Keratinocyte (primary cell): ENCODE measurements around the gene MTHFD2. TPM values are rescaled to one million over a fixed set of nuclear protein-coding genes. Genes with fewer than 3 reads are reported as not detected.

Experiments
- DNase-seq: peaks from one replicate; pipeline ENCODE4 v3.0.0-alpha.2; 2011; ENCODE audit warnings: low read depth, missing footprints, low spot score
- FAIRE-seq: peaks from 2 replicates; lab custom pipeline; 2011; peaks lifted over from hg19 to GRCh38; lab: Jason Lieb, UNC
- H2AFZ ChIP-seq: 2 replicates; pipeline ENCODE4 v1.6.0; 2012; ENCODE audit warnings: low read length, control low read depth, inconsistent platforms; ENCODE audit not compliant: control insufficient read depth
- H3K27ac ChIP-seq: 2 replicates; pipeline ENCODE4 v1.5.1; 2011; ENCODE audit warnings: low read length; ENCODE audit not compliant: control insufficient read depth, insufficient read depth
- H3K27me3 ChIP-seq: 3 replicates; pipeline ENCODE4 v1.6.0; 2011; ENCODE audit warnings: low read length; ENCODE audit not compliant: control insufficient read depth, insufficient read depth; ENCODE audit errors: extremely low read depth
- H3K36me3 ChIP-seq, 2 experiments: 2 replicates in 1 of 2; 3 replicates in 1 of 2; pipeline ENCODE4 v1.5.1; 2011; ENCODE audit warnings: low read length in 2 of 2, mild to moderate bottlenecking in 1 of 2; ENCODE audit not compliant: control insufficient read depth in 2 of 2, insufficient read depth in 2 of 2; ENCODE audit errors: extremely low read depth in 1 of 2
- H3K4me1 ChIP-seq: 3 replicates; pipeline ENCODE4 v1.5.1; 2011; ENCODE audit warnings: low read length; ENCODE audit not compliant: control insufficient read depth, insufficient read depth; ENCODE audit errors: extremely low read depth
- H3K4me2 ChIP-seq: 3 replicates; pipeline ENCODE4 v1.6.0; 2011; ENCODE audit warnings: low read depth, low read length; ENCODE audit not compliant: control insufficient read depth, insufficient read depth; ENCODE audit errors: extremely low read depth
- H3K4me3 ChIP-seq, 3 experiments: fragments of 200-600 bp in 1 of 3; sonication (generic) in 1 of 3; 2 replicates in 2 of 3; 3 replicates in 1 of 3; pipeline ENCODE4 v1.5.1; 2011 to 2016; ENCODE audit warnings: low read length in 3 of 3, mild to moderate bottlenecking in 3 of 3, control low read depth in 2 of 3, inconsistent platforms in 1 of 3, low read depth in 1 of 3, mixed read lengths in 1 of 3, mixed run types in 1 of 3, moderate library complexity in 1 of 3; ENCODE audit not compliant: control insufficient read depth in 2 of 3, insufficient read depth in 2 of 3; ENCODE audit errors: extremely low read depth in 1 of 3
- H3K79me2 ChIP-seq: 2 replicates; pipeline ENCODE4 v1.6.0; 2012; ENCODE audit warnings: low read length; ENCODE audit not compliant: control insufficient read depth, insufficient read depth
- H3K9ac ChIP-seq: 3 replicates; pipeline ENCODE4 v1.6.0; 2011; ENCODE audit warnings: low read length; ENCODE audit not compliant: control insufficient read depth, insufficient read depth; ENCODE audit errors: extremely low read depth
- H3K9me1 ChIP-seq: 3 replicates; pipeline ENCODE4 v1.6.0; 2011; ENCODE audit warnings: low read length; ENCODE audit not compliant: control insufficient read depth, insufficient read depth; ENCODE audit errors: extremely low read depth
- H3K9me3 ChIP-seq: 2 replicates; pipeline ENCODE4 v1.5.1; 2012; ENCODE audit warnings: low read depth, low read length; ENCODE audit not compliant: control insufficient read depth
- H4K20me1 ChIP-seq: 3 replicates; pipeline ENCODE4 v1.6.0; 2011; ENCODE audit warnings: low read length; ENCODE audit not compliant: control insufficient read depth, insufficient read depth; ENCODE audit errors: extremely low read depth
- CTCF ChIP-seq, 3 experiments: IDR thresholded peaks in 1 of 3; conservative IDR thresholded peaks in 1 of 3; optimal IDR thresholded peaks in 1 of 3; 2 replicates in 2 of 3; 3 replicates in 1 of 3; pipeline versions ENCODE3 to v1.5.1; 2011; ENCODE audit warnings: low read length in 3 of 3, mild to moderate bottlenecking in 3 of 3, moderate library complexity in 2 of 3, control low read depth in 1 of 3, inconsistent platforms in 1 of 3; ENCODE audit not compliant: insufficient read depth in 2 of 3; ENCODE audit errors: extremely low read depth in 1 of 3
- EZH2 ChIP-seq: IDR thresholded peaks from one replicate; pipeline ENCODE4 v1.6.1; 2012; ENCODE audit warnings: inconsistent platforms, mild to moderate bottlenecking, low read length, moderate library complexity
- dilution Hi-C: fragments of 300-500 bp; cut with MboI; formaldehyde crosslinking; loops from one replicate; pipeline ENCODE4 v1.7.0; 2020; ENCODE audit warnings: low sequenced_read_pairs; ENCODE audit not compliant: extremely low pct_ligation_motif_present
- polyA plus RNA-seq, 5 experiments: library from polyadenylated mRNA; depleted of rRNA in 3 of 5; stranded (reverse) in 3 of 5; stranded (forward) in 1 of 5; unstranded in 1 of 5; fragments of >200 nt; gene quantifications; 1 replicate in 1 of 5; 2 replicates in 3 of 5; 3 replicates in 1 of 5; pipeline versions ENCODE4 v1.2.1 to v1.2.3, GENCODE V29; 2011 to 2012; ENCODE audit warnings: missing spikeins in 2 of 5, low read depth in 1 of 5, low replicate concordance in 1 of 5

MTHFD2 gene
- polyA plus RNA-seq, 1 donor (not counting 4 experiments of a cell fraction or from before 2014, with no cell fraction given): 114 TPM

GRCh38 chr2:74205113-74205512, 6.7 kb downstream of the MTHFD2 start:
- peak overlapping the region; percentile 14 for H3K27ac ChIP-seq
- H3K4me3 ChIP-seq: no peak overlapping the region
- TF ChIP-seq CTCF (optimal IDR thresholded peaks at IDR 0.05 in 1 of 3, IDR thresholded peaks at IDR 0.05 in 1 of 3, conservative IDR thresholded peaks at IDR 0.05 in 1 of 3; ENCODE audit: extremely low read depth in 1 of 3, insufficient read depth in 2 of 3, low read length in 3 of 3) (no peak), EZH2 (no peak)
- dilution Hi-C loops: no loop called here
- FAIRE-seq (no peak), DNase-seq (no peak)
- peaks cover 30% of the 10 kb centered on the region for H4K20me1 ChIP-seq
- H2AFZ ChIP-seq: no peak overlapping the region
- peaks cover 15 to 46% of the 10 kb centered on the region in 2 experiments for H3K36me3 ChIP-seq
- H3K9me3 ChIP-seq: no peaks in the 10 kb centered on the region
- peaks cover 2% of the 10 kb centered on the region for H3K9me1 ChIP-seq
- no peaks in the 10 kb centered on the region for H3K27me3 ChIP-seq
- peaks cover 85% of the 10 kb centered on the region for H3K79me2 ChIP-seq
- H3K9ac ChIP-seq: no peak overlapping the region
- peaks cover 35% of the 10 kb centered on the region for H3K4me1 ChIP-seq
- peak overlapping the region; percentile 27 for H3K4me2 ChIP-seq

GRCh38 chr2:74205596-74205995, 7.2 kb downstream of the MTHFD2 start:
- Histone ChIP-seq H2AFZ (no peak overlapping the region), H3K27ac (peak overlapping the region; percentile 25), H4K20me1 (peaks cover 29% of the 10 kb centered on the region), H3K36me3 (peaks cover 15 to 49% of the 10 kb centered on the region in 2 experiments), H3K4me1 (peaks cover 35% of the 10 kb centered on the region), H3K4me2 (peak overlapping the region; percentile 48), H3K9ac (peak overlapping the region; percentile 28), H3K79me2 (peaks cover 80% of the 10 kb centered on the region), H3K9me3 (no peaks in the 10 kb centered on the region), H3K27me3 (no peaks in the 10 kb centered on the region), H3K9me1 (peaks cover 2% of the 10 kb centered on the region), H3K4me3 (no peak overlapping the region)
- dilution Hi-C loops: no loop called here
- FAIRE-seq: no peak
- DNase-seq: no peak
- TF ChIP-seq CTCF (optimal IDR thresholded peaks at IDR 0.05 in 1 of 3, IDR thresholded peaks at IDR 0.05 in 1 of 3, conservative IDR thresholded peaks at IDR 0.05 in 1 of 3; ENCODE audit: extremely low read depth in 1 of 3, insufficient read depth in 2 of 3, low read length in 3 of 3) (no peak), EZH2 (no peak)
